NCI-H2196 (cell line): ENCODE results near the gene CLASP1.
"Not testable (repeated sequence)": the region's sequence is repeated elsewhere in the genome, so short reads cannot be mapped to it uniquely, and the experiment has no call there.

Experiments used
- DNase-seq: peaks from one replicate; lab custom pipeline; 2025; ENCODE audit not compliant: unreplicated experiment; lab: John Stamatoyannopoulos, UW

The CLASP1 gene

DNA sequence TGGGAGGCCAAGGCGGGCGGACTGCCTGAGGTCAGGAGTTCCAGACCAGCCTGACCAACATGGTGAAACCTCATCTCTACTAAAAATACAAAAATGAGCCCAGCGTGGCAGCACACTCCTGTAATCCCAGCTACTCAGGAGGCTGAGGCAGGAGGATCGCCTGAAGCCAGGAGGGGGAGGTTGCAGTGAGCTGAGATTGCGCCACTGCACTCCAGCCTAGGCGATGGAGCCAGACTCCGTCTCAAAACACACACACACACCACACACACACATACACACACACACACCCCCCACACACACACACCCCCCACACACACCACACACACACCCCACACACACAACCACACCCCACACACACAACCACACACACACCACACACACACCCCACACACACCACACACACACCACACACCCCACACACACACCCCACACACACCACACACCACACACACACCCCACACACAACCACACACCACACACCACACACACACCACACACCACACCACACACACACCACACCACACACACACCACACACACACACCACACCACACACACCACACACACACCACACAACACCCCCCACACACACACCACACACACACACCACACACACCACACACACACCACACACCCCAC is 170.8 kb downstream of the CLASP1 start:
- not testable (repeated sequence) for DNase-seq

DNA sequence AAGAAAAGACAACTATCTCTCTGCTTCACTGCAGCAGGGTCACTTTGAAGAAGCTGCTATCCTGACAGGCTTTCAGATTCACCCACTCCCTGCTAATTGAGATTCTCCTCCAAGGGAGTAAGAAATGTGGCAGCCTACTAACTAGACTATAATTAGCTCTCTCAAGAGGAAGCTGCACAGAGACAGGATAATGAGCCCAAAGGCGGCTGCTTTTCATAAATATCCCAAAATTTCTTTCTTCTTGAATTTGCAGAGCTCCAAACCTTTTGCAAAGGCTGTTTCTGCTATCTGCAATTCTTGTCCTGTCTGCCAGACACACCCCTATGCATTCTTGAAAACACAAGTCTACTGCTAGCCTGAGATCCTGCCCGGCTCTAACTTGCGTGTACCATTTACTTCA is 172.6 kb downstream of the CLASP1 start:
- no peak for DNase-seq

DNA sequence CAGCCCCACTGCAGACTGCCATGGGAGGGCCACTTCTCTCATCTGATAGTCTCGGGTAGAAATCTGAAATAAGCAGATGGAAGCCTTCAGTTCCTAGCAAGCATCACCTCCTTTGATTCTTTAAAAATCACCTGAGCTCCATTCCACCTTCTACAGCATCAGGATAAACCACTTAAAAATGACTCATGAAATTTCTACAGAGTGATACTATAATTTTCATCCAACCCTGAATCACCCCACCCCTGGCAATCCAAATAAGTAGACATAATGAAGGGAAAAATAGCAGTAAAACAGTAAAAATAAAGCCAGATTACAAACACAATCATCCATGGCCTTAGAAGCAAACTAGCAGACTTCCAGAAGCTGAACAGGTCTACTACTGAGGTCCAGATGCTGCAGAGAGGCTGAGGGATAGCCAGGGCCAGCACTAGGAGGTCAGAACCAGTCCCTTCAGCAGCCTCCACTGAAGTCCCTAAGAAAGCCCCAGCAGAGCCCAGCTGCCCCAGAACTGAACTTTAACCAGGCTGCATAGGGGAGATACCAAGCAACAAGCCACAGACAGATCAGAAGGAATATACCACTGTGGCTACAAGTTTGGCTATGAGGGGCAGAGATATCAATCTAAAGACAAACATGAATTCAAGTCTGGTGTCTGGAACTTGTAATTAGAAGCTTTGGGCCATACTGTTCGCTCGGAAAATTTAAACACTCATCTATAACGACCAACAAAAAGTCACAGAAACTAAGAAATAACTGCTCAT is 173.3 kb downstream of the CLASP1 start:
- DNase-seq, result no peak

DNA sequence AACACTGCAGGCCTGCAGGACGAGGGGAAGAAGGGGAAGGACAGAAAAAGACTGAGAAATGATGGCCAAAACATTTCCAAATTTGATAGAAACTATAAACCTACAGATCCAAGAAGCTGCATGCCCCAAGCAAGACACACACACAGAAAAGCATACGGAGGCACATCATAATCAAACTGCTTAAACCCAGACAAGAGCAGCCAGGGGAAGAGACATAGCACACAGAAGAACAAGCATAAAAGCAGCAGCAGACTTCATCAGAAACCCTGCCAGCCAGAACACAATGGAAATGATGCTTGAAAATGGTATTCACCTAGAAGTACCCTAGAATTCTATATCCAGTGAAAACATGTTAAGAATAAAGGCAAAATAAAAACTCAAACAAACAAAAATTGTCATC is 175.8 kb downstream of the CLASP1 start:
- no peak for DNase-seq

DNA sequence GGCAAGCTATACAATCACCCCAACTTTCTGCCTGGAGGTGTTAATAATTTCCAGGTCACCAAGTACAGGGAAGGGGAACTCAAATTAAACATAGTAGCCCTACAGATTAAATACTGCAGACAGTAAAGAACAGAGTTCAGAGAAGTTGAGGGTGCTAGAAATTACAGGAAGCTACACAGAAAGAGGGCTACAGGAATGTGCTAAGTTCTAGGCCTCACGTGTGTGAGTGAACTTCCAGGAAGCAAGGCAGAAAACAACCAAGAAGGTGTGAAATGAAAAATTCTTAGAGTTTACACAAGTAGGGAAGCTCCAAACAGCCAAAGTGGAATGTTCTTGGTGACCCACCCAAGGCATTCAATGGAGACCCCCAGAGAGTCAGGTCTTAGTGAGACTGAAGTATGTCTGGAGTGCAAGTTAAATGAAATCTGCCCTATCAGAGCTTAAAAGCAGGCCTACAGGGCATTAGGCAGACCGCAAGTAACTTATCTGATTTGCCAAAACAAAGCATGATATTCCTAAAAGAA is 176.7 kb downstream of the CLASP1 start:
- DNase-seq, result no peak

DNA sequence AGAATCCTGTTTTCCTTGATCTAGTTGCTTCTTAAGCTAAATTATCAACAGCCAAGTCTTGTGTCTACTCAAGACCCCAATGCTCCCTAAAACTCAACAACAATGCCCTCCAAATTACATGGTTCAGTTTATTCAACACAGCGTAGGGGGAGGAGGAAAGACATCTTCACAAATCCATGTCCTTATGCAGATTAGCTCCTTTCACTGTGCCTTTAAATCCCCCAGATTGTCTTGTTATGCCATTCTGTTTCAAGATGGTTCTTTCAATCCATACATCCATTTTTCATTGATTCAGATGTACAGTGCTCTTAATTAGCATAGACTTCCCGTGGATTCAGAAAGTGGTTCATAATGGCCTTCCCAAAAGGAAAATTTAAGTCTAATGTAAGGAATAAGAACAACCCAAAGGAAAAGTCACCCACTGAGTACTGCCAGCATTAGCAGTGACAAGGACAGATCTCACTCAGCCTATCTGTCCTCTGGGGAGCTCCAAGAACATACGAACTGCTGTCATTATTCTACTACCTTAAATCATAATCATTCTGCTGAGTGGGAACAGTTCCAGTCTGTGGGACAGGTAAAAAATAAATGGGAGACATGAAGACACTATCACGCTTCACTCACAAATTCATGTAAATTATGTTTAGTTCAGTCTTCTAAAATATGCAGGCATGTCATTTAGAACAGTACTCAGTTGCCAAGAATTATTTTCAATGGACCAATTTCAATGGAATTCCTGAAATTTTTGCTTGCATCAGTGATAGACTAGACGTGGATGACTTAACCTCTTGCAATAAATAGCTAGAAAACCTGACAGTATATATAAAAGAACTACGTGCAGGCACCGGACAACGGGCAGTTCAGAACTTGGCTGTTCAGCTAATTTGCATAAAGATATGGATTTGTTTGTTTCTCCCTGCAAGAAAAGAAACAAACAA is 177.5 kb downstream of the CLASP1 start:
- DNase-seq, result no peak

DNA sequence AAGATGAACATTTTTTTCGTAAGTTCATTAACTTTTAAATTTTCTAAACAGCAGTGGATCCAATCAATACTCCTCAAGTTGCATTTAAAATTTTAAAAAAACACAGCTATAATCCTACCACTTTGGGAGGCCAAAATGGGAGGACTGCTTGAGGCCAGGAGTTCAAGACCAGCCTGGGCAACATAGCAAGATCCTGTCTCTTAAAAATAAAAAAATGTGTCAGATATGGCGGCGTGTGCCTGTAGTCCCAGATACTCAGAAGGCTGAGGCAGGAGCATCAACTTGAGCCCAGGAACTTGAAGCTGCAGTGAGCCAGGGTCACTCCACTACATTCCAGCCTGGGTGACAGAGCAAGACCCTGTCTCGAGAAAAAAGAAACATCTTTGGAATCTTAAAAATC is 178.3 kb downstream of the CLASP1 start:
- DNase-seq, result no peak

DNA sequence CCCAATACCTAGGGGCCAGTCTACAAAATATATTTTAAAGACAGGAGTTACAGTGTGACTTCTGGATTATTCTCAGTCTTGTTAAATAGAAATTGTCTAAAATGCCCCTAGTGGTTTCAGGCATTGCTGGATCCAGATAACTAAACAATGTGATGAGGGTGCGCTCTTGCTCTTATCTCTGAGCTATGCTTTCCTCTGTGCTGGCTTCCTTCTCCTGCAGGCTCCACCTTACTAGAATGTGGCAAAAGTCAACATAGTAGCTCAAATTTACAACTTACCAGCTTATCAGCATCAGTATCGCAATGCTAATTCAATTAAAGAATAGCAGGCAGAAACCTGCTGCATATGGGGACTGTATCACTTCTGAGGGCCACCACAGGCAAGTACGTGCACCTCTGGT is 179.9 kb downstream of the CLASP1 start:
- no peak for DNase-seq

DNA sequence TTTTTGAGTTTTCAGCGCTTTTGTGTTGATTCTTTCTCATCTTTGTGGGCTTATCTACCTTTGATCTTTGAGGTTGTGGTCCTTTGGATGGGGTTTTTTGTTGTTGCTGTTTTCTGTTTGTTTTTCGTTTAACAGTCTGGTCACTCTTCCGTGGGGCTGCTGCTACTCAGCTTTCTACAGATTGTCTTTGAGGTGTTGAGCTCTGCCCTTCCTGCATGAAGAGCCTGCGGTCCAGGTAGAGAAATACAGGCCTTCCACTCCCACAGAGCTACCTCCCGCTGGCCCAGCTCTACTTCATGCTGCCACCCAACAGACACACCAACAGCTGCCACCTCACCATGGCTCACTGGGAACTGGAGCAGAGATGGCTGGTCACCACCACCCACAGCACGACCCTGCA is 180.3 kb downstream of the CLASP1 start:
- DNase-seq, result no peak

DNA sequence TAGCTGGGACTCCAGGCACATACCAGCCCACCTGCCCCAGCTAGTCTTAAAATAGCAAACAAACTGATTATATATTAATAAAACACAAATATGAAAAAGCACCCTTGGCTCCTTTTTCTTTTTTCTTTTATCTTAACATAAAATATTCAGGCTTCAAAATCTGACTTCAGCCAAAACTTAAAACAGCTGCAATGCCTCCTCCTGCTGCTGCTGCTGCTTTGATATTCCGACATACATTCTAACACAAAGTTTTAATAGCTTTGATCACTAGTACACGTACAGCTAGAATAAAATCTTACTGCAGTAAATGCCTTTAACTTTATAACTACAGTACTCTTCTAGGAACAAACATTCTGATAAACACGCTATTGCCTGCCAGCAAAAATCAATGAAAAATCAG is 190.0 kb downstream of the CLASP1 start:
- no peak for DNase-seq

DNA sequence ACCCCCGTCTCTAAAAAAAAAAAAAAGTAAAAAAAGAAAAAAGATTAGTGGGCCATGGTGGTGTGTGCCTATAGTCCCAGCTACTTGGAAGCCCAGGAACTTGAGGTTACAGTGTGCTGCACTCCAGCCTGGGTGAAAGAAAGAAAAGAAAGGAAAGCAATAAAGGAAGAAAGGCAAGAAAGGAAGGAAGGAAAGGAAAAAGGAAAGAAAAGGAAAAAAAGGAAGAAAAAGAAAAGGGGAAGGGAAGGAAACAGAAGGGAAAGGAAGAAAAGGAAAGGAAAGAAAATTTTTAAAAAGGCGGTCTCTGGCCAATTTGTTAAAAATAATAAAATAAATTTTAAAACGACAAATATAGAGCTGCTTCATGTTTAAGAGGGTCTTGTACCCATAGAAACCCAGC is 192.9 kb downstream of the CLASP1 start:
- DNase-seq, result no peak

DNA sequence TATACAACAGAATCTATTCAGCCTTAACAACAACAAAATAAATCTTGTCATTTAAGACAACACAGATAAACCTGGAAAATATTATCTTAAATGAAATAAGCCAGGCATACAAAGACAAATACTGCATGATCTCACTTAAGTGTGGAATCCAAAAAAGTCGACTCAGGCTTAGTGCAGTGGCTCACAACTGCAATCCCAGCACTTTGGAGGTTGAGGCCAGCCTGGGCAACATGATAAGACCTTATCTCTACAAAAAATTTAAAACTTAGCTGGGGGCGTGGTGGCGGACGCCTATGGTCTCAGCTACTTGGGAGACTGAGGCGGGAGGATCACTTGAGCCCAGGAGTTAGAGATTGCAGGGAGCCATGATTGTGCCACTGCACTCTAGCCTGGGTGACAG is 193.8 kb downstream of the CLASP1 start:
- DNase-seq, result no peak

DNA sequence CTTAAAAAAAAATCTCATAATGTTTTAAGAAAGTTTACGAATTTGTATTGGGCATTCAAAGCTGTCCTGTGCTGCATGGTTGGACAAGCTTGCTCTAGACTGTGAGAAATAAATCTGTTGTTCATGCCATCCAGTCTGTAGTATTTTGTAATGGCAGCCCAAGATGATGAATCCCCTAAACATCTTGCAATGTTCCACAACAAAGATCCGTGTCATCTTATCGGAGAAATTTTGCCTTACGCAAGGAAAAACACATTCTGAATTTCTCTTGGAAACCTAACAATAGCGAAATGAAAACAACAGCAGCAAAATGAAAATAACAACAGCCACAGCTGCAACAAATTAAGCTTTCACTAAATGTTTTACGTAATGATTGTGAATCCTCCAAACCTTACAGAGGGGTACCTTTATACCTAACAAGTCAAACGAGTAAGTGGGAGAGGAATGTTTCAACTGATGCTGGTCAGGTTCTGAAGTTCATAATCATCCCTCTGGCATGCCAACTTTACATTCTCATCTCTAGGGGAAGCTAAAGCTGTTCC is 194.6 kb downstream of the CLASP1 start:
- DNase-seq, result no peak

DNA sequence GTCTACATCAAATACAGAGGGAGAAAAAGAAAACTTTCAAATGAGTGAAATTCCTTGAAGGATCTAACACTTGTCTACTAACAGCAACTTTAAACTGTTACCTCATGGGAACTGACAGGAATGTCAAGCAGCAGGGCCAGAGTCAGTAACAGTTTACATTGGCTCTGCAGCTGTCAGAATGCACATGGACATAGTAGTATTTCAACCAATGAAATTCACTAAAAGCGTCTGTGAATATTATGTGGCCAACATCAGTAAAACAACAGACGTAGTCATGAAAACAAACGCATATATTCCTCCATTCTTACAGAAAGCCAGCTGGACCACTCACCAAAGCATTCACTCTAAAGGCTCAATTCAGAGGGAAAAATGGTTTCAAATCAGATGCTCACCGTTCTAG is 197.9 kb downstream of the CLASP1 start:
- no peak for DNase-seq

DNA sequence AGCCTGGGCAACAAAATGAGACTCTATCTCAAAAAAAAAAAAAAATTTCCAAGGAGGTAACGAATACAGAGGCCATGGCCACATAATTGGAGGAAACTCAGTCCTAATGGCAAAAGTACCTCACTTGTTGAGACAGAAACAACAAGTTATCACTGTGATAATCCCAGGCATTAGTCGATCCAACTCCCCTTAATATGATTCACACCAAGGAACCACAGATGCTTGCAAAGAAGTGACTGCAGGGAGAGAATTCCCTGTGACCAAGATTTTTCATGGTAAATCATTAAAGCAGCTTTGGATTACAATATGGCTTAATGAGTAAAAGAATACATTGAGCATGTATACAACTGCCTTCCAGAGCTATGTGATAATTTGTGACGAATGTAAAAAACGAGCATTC is 199.0 kb downstream of the CLASP1 start:
- no peak for DNase-seq

DNA sequence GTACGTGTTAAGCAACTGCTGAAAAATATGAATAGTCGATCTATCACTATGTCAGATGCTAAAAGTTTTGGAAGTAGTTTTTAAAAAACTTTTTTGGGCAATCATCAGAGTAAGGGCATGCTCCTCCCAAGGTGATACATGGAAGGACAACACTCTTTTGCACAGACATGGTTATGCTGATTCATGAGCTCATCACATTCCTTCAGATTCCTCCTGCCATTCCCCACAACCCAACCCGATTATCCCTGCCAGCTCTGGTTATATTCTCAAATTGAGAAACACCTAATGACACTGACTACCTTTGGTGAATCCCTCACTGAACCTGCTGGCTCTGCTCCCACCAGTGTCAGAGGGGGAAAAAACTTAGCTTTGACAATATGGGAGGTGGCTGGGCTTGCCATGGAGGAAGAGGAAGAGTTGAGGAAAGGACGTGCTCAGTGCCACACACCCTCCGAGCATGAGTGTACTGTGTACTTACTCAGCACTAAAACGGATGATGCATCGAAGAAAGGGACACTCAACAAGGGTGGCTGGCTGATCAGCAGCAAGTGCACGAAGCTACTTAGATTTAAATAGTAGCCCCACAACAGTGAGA is 202.5 kb downstream of the CLASP1 start:
- DNase-seq, result no peak

DNA sequence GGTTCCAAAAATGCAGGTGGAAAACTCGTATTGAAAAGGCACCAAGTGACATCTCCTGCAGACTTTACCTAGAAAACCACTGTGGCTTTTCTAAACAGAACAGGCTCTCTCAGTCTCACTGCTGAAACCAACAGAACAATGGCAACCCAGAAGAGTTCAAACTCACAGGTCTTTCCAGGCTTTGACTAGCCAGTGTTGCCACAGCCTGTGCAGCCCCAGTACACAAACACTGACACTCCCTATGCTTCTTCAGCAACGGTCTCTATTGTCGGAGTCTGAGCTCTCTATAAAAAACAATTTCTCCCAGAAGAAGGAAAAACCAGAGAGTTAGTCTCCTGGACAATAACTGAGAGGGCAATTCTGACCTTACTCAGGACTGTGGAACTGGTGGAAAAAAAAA is 206.4 kb downstream of the CLASP1 start:
- DNase-seq, result no peak

DNA sequence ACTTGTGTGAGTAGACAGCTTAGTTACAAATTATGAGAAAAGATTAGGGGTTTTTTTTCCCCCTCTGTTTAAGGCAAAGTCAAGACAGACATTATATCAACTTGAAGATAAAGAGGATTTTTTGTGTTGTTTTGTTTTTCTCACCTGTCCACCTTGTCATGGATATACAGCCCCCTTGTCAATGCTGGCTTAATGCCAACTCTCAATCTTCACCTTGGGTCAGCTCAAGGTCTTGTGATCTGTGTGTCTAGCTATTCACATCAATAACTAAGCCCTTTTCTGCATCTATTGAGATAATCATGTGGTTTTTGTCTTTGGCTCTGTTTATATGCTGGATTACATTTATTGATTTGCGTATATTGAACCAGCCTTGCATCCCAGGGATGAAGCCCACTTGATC is 211.0 kb downstream of the CLASP1 start:
- not testable (repeated sequence) for DNase-seq

DNA sequence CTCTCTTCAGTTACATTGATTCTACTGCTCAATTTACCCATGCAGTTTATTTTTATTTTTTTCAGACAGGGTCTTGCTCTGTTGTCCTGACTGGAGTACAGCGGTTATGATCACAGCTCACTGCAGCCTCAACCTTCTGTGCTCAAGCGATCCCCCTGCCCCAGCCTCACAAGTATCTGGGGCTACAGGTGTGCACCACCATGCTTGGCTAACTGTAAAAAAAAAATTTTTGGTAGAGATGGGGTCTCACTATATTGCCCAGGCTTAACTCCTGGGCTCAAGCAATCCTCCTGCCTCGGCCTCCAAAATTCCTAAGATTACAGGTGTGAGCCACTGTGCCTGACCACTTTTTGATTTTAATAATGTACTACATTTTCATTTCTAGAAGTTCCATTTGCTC is 212.3 kb downstream of the CLASP1 start:
- DNase-seq, result no peak

DNA sequence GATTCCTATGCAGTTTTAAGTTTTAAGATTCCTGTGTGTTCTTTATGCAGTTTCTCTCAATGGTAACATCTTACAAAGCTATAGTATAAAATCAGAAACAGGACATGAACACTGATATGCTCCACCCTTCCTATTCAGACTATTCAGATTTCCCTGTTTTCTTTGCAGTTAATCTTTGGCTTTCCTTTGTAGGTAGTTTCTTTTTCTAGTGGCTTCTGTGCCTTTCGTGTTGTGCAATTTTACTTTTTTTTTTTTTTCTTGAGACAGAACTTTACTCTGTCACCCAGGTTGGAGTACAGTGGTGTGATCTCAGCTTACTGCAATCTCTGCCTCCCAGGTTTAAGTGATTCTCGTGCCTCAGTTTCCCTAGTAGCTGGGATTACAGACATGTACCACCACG is 213.5 kb downstream of the CLASP1 start:
- no peak for DNase-seq

DNA sequence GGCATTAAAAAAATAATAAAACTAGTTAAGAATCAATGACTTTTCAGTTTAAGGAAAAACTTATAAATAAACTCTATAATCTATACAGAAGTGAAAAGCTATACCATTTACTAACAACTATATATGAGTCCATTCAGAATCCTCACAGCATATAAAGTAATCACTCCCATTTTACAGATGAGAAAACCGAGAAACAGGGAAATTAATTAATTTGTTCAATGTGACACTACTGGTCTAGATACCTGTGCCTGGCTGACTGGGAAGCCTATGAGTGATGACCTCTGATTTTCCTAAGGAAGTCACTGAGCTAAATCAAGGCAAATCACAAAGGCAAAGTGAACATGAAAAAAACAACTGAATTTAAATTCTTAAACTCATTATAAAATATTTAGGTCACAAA is 218.0 kb downstream of the CLASP1 start:
- DNase-seq, result no peak
